Small intestine (tissue), 7 donors: ENCODE measurements around the gene DENND2D. TPM values are rescaled to one million over a fixed set of nuclear protein-coding genes. Genes with fewer than 3 reads are reported as not detected.

Source experiments
- DNase-seq, 2 donors: peaks; one replicate each; pipeline versions ENCODE4 v3.0.0 to v3.0.0-alpha.2; 2013
- FAIRE-seq: peaks from 2 replicates; lab custom pipeline; 2012; peaks lifted over from hg19 to GRCh38; lab: Jason Lieb, UNC
- H3K27ac ChIP-seq, 3 donors: one replicate each; pipeline ENCODE4 v1.5.1; 2013; ENCODE audit warnings: low read length in 2 of 3, mild to moderate bottlenecking in 2 of 3, control low read depth in 1 of 3, inconsistent platforms in 1 of 3, low read depth in 1 of 3, moderate library complexity in 1 of 3
- H3K27me3 ChIP-seq, 3 donors: one replicate each; pipeline ENCODE4 v1.6.1; 2013; ENCODE audit warnings: low read length in 3 of 3, inconsistent platforms in 1 of 3; ENCODE audit not compliant: control insufficient read depth in 3 of 3, insufficient read depth in 3 of 3
- H3K36me3 ChIP-seq, 3 donors: one replicate each; pipeline ENCODE4 v1.6.1; 2013; ENCODE audit warnings: low read length in 3 of 3, inconsistent platforms in 1 of 3, low read depth in 1 of 3, mild to moderate bottlenecking in 1 of 3, moderate library complexity in 1 of 3; ENCODE audit not compliant: control insufficient read depth in 3 of 3, insufficient read depth in 2 of 3
- H3K4me1 ChIP-seq, 3 donors: one replicate each; pipeline ENCODE4 v1.6.1; 2013; ENCODE audit warnings: low read length in 2 of 3, inconsistent platforms in 1 of 3, low read depth in 1 of 3, mild to moderate bottlenecking in 1 of 3, moderate library complexity in 1 of 3; ENCODE audit not compliant: control insufficient read depth in 3 of 3, insufficient read depth in 2 of 3
- H3K4me3 ChIP-seq, 3 donors: one replicate each; pipeline ENCODE4 v1.5.1; 2013; ENCODE audit warnings: low read length in 3 of 3, control low read depth in 1 of 3, inconsistent platforms in 1 of 3, low read depth in 1 of 3, mild to moderate bottlenecking in 1 of 3, moderate library complexity in 1 of 3
- H3K9me3 ChIP-seq, 2 donors: one replicate each; pipeline ENCODE4 v1.6.1; 2013; ENCODE audit warnings: low read depth in 1 of 2, low read length in 1 of 2; ENCODE audit not compliant: control insufficient read depth in 2 of 2, insufficient read depth in 1 of 2
- WGBS, 3 donors: extraction: QIAGEN DNeasy Blood & Tissue Kit; methylation state at CpG; one replicate each; pipeline ENCODE4 v1.1.7; 2013; 5-methylcytosine and 5-hydroxymethylcytosine counted together
- polyA plus RNA-seq, 4 donors: library from polyadenylated mRNA; stranded (reverse) in 3 of 4; unstranded in 1 of 4; fragments of 200-250 nt in 3 of 4; fragments of 120-200 nt in 1 of 4; gene quantifications; one replicate each; pipeline versions ENCODE4 v1.2.1 to v1.2.3, GENCODE V29; 2013
- donor health status: healthy with polysubstance abuse.
- donor health status: control.
- donor health status: control.
- donor health status: Bipolar disorder and iron deficiency.
- donor health status: healthy.

Gene DENND2D
- polyA plus RNA-seq, 4 donors = 31.3 to 54.6 (median 40.5) TPM

GRCh38 chr1:111212634-111213335 is 12.3 kb upstream of the DENND2D start:
- no peak overlapping the region for H3K4me3 ChIP-seq
- H3K9me3 ChIP-seq = no peaks in the 10 kb centered on the region
- H3K27ac ChIP-seq = peak overlapping the region in 2 of 3 donors; percentile 20 to 38
- H3K36me3 ChIP-seq = no peaks in the 10 kb centered on the region
- no peak for FAIRE-seq
- peaks cover 0 to 26% (median 2%) of the 10 kb centered on the region in 3 donors for H3K4me1 ChIP-seq
- WGBS, 3 donors = 82 to 89% (median 87%) methylated on average over 5 of the region's 5 CpGs
- no peak for DNase-seq
- H3K27me3 ChIP-seq = no peaks in the 10 kb centered on the region

GRCh38 chr1:111211921-111212320 is 11.5 kb upstream of the DENND2D start:
- peak in 1 of 2 donors; percentile 56 for DNase-seq
- H3K27ac ChIP-seq = peak overlapping the region in 1 of 3 donors; percentile 38
- no peaks in the 10 kb centered on the region for H3K9me3 ChIP-seq
- 91 to 93% (median 93%) methylated on average over 1 of the region's 1 CpG for WGBS, 3 donors
- H3K4me1 ChIP-seq = peaks cover 0 to 26% (median 2%) of the 10 kb centered on the region in 3 donors
- H3K36me3 ChIP-seq = no peaks in the 10 kb centered on the region
- H3K4me3 ChIP-seq = no peak overlapping the region
- no peak for FAIRE-seq
- H3K27me3 ChIP-seq = no peaks in the 10 kb centered on the region

DNA sequence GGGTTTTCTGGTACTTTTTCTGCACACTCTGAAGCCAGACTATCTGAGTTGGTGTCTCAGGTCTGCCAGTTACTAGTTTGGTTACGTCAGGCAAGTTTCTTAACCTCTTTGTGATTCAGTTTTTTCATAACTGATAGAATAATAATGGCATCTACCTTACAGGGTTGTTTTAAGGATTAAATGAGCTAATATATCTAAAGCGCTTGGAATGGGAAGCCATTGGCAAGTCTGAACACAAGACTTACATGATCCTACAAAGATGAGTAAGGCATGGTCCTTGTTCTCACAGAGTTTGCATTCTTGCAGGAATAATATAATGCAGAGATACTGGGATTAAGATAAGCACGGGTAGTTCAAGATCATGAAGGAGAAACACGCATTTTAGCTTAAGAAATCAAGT is 9.2 kb upstream of the DENND2D start:
- DNase-seq = no peak
- FAIRE-seq = no peak
- H3K9me3 ChIP-seq = no peaks in the 10 kb centered on the region
- no peaks in the 10 kb centered on the region for H3K27me3 ChIP-seq
- WGBS, 3 donors = 74 to 88% (median 85%) methylated on average over 4 of the region's 4 CpGs
- H3K36me3 ChIP-seq = no peaks in the 10 kb centered on the region
- no peak overlapping the region for H3K27ac ChIP-seq
- H3K4me3 ChIP-seq = no peak overlapping the region
- H3K4me1 ChIP-seq = peaks cover 0 to 18% (median 2%) of the 10 kb centered on the region in 3 donors

DNA sequence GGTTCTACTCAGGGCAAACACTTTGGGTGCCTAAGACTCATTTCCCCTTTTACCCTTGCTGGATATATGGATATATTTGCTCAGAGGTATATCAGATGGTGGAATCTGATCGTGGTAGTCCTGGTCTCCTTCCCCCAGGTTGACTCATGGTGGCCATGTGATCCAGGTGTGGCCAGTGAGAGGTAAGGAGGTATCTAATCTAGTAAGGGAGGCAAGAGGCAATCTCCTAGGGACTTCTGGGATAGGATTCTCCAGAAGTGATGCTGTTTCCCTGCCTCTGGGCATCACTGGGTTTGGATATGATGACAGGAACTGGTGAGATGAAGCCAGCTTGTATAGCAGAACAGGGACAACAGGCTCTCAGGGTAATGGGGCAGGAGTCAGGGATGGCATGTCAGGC is 8.5 kb upstream of the DENND2D start:
- 6 to 40% (median 32%) methylated on average over 1 of the region's 1 CpG for WGBS, 3 donors
- FAIRE-seq (no peak), DNase-seq (no peak)
- no peaks in the 10 kb centered on the region for H3K9me3 ChIP-seq
- no peak overlapping the region for H3K27ac ChIP-seq
- H3K27me3 ChIP-seq = no peaks in the 10 kb centered on the region
- peaks cover 0 to 20% (median 2%) of the 10 kb centered on the region in 3 donors for H3K4me1 ChIP-seq
- no peaks in the 10 kb centered on the region for H3K36me3 ChIP-seq
- no peak overlapping the region for H3K4me3 ChIP-seq

DNA sequence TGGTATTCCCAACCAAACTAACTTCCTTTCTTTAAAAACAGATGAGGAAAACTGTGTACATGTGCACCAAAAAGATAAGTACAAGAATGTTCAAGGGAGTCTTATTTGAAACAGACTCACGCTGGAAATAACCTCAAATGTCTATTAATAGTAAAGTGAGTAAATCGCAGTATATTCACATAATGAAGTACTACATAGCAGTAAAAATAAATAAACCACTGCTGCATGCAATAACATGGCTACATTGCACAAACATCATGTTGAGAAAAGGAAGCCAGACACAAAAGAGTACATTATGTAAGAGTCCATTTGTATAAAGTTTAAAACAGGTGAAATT is 5.2 kb upstream of the DENND2D start:
- WGBS, 3 donors = 53 to 62% (median 58%) methylated on average over 2 of the region's 2 CpGs
- no peak overlapping the region for H3K27ac ChIP-seq
- H3K4me1 ChIP-seq = peaks cover 0 to 32% (median 13%) of the 10 kb centered on the region in 3 donors
- peaks cover 0 to 2% (median 0%) of the 10 kb centered on the region in 3 donors for H3K36me3 ChIP-seq
- DNase-seq = no peak
- FAIRE-seq = no peak
- no peaks in the 10 kb centered on the region for H3K9me3 ChIP-seq
- no peak overlapping the region for H3K4me3 ChIP-seq
- no peaks in the 10 kb centered on the region for H3K27me3 ChIP-seq

- peaks cover 0 to 36% (median 15%) of the 10 kb centered on the region in 3 donors for H3K4me1 ChIP-seq
- H3K36me3 ChIP-seq = peaks cover 0 to 7% (median 0%) of the 10 kb centered on the region in 3 donors
- DNase-seq = peak; percentile 45 to 65
- 35 to 54% (median 46%) methylated on average over 9 of the region's 9 CpGs for WGBS, 3 donors
- no peaks in the 10 kb centered on the region for H3K27me3 ChIP-seq
- no peak for FAIRE-seq
- no peaks in the 10 kb centered on the region for H3K9me3 ChIP-seq
- H3K4me3 ChIP-seq = peak overlapping the region in 1 of 3 donors; percentile 98
- peak overlapping the region; percentile 79 to 97 (median 88) for H3K27ac ChIP-seq
Measured at GRCh38 chr1:111204983-111205713, 4.7 kb upstream of the DENND2D start.

- DNase-seq (peak; percentile 93), FAIRE-seq (no peak)
- 2 to 4% (median 3%) methylated on average over 54 to 61 of the region's 61 CpGs for WGBS, 3 donors
- Histone ChIP-seq H3K9me3 (no peaks in the 10 kb centered on the region), H3K36me3 (peaks cover 0 to 14% (median 0%) of the 10 kb centered on the region in 3 donors), H3K27ac (peak overlapping the region; percentile 79 to 97 (median 88)), H3K4me1 (peaks cover 0 to 36% (median 17%) of the 10 kb centered on the region in 3 donors), H3K4me3 (peak overlapping the region; percentile 52 to 98 (median 82)), H3K27me3 (no peaks in the 10 kb centered on the region)
Measured at GRCh38 chr1:111204201-111204982, 3.9 kb upstream of the DENND2D start.

- 1 to 5% (median 2%) methylated on average over 25 to 41 of the region's 41 CpGs for WGBS, 3 donors
- DNase-seq (peak; percentile 88 to 93), FAIRE-seq (no peak)
- Histone ChIP-seq H3K27ac (peak overlapping the region; percentile 79 to 97 (median 88)), H3K4me1 (peaks cover 0 to 36% (median 15%) of the 10 kb centered on the region in 3 donors), H3K36me3 (peaks cover 0 to 20% (median 5%) of the 10 kb centered on the region in 3 donors), H3K4me3 (peak overlapping the region; percentile 52 to 98 (median 82)), H3K27me3 (no peaks in the 10 kb centered on the region), H3K9me3 (no peaks in the 10 kb centered on the region)
Measured at GRCh38 chr1:111203681-111204200, 3.3 kb upstream of the DENND2D start.
